Testis (tissue), 5 donors: ENCODE data around the gene PCDHA3. TPM values are rescaled to one million over a fixed set of nuclear protein-coding genes. Genes with fewer than 3 reads are reported as not detected.

Experiments
- DNase-seq: peaks from one replicate; pipeline ENCODE4 v3.0.0-alpha.2; 2019
- H3K27ac ChIP-seq, 2 donors: fragments of 200-600 bp; sonication (generic); one replicate each; pipeline ENCODE4 v1.5.1; 2019
- H3K27me3 ChIP-seq: fragments of 200-600 bp; sonication (generic); one replicate; pipeline ENCODE4 v1.5.1; 2019
- H3K36me3 ChIP-seq: fragments of 200-600 bp; sonication (generic); one replicate; pipeline ENCODE4 v1.5.1; 2017; ENCODE audit warnings: low read depth; ENCODE audit errors: missing control alignments
- H3K4me1 ChIP-seq: fragments of 200-600 bp; sonication (generic); one replicate; pipeline ENCODE4 v1.5.1; 2019
- H3K4me3 ChIP-seq, 2 donors: fragments of 200-600 bp; sonication (generic); one replicate each; pipeline ENCODE4 v1.5.1; 2017 to 2019
- H3K9me3 ChIP-seq: fragments of 200-600 bp; sonication (generic); one replicate; pipeline ENCODE4 v1.5.1; 2017
- CTCF ChIP-seq, 3 experiments: fragments of 450-650 bp in 2 of 3; fragments of 200-600 bp in 1 of 3; sonication (generic) in 1 of 3; IDR thresholded peaks; one replicate each; pipeline ENCODE4 v1.5.1; 2016 to 2019; ENCODE audit warnings: antibody characterized with exemption in 3 of 3, mild to moderate bottlenecking in 2 of 3, moderate library complexity in 1 of 3
- POLR2A ChIP-seq: fragments of 450-650 bp; IDR thresholded peaks from one replicate; pipeline ENCODE4 v1.6.1; 2017; ENCODE audit warnings: antibody characterized with exemption, mild to moderate bottlenecking, moderate library complexity
- WGBS, 2 donors: methylation state at CpG; one replicate each; pipeline ENCODE4 v1.1.5; 2018; 5-methylcytosine and 5-hydroxymethylcytosine counted together
- intact Hi-C: fragments of 100-400 bp; cut with DNase I; formaldehyde crosslinking; loops from one replicate; pipeline ENCODE4 v1.15.1; 2023; ENCODE audit warnings: low total_unique reads
- long read RNA-seq, 2 donors: transcript quantifications; one replicate each; lab custom pipeline, GENCODE V29; 2026
- polyA plus RNA-seq: library from polyadenylated mRNA; stranded (reverse); fragments of 350-450 nt; fragmentation: Illumina TruSeq; extraction: RNeasy Lipid Tissue Mini Kit (QIAGEN cat#74804); gene quantifications from one replicate; pipeline ENCODE4 v1.2.3, GENCODE V29; 2014; ENCODE audit warnings: low read depth, low replicate concordance; ENCODE audit not compliant: insufficient read depth
- total RNA-seq, 2 donors: library from RNA; depleted of rRNA; stranded (reverse); fragments of >200 nt; gene quantifications; one replicate each; pipeline ENCODE4 v1.2.3, GENCODE V29; 2016

The PCDHA3 gene
- 1 to 10 TPM in 1 of 2 donors, under 1 TPM in 1; 0.79 to 2.0 TPM for total RNA-seq
- 0.74 TPM for polyA plus RNA-seq
- long read RNA-seq, donor 1 = 0 reads
- long read RNA-seq, donor 2 = 0 reads

GRCh38 chr5:140800816-140801493 is at the start of gene PCDHA3:
Gene PCDHA3 (plus strand): TSS chr5:140801057.
- no peaks in the 10 kb centered on the region for H3K27me3 ChIP-seq
- DNase-seq = peak; percentile 48
- no peaks in the 10 kb centered on the region for H3K4me1 ChIP-seq
- no peaks in the 10 kb centered on the region for H3K36me3 ChIP-seq
- TF ChIP-seq POLR2A (no peak), CTCF (IDR thresholded peaks at IDR 0.05) (peak in 2 of 3 experiments; percentile 27 to 32)
- no peak within 1 kb of the TSS for H3K27ac ChIP-seq
- WGBS, 2 donors = 11 to 14% methylated on average over 24 to 29 of the region's 29 CpGs
- intact Hi-C loops = no loop called here
- peak within 1 kb of the TSS; percentile 18 to 47 for H3K4me3 ChIP-seq
- H3K9me3 ChIP-seq = no peaks in the 10 kb centered on the region

DNA sequence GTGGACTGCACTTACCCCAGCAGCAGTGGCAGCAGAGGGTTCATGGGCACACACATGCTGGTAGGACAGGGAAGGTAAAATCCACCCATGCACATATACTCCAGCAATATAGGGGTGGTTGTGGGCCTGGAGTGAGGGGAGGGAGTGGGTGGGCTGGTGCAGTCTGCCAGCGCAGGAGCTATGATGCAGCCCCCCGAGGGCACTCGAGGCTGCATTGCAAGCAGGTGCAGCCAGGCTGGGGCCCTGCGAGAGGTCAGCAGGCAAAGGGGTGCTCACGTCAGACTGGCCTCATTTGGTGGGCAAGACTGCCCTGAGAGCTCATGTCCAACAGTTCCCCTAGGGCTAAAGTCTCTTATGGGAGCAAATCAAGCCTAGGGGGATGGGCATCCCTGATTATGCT is 47.3 kb upstream of the PCDHA3 start:
- DNase-seq = no peak
- H3K9me3 ChIP-seq = no peaks in the 10 kb centered on the region
- TF ChIP-seq POLR2A (no peak), CTCF (IDR thresholded peaks at IDR 0.05) (no peak)

DNA sequence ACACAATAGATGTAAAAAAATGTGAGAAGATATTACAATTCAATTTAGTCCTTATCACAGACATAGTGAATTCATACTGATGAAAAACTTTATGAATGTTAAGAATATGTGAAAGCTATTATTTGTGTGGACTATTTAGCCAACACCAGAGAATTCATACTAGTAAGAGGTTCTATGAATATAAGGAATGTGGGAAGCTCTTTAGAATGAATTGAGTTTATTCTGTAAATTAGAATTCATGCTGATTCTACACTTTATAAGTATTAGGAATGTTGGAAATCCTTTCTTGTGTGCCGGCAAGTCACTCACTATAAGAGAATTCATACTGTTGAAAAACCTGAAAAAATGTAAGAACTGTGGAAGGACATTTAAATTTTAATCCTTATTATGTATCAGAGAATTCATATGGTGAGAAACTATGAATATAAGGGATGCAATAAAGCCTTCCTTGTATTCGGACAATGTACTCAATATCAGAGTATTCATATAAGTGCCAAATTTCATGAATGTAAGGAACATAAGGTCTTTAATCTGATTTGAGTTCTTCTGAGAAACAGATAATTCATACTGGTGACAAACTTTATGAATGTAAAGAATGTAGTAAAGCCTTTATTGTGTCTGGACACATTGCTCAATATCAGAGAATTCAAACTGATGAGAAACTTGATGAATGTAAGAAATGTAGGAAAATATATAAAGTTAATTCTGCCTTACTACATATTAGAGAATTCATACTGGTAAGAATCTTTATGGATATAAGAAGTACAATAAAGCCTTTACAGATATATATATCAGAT is 36.5 kb upstream of the PCDHA3 start:
- intact Hi-C loops = no loop called here
- Histone ChIP-seq H3K4me3 (no peak overlapping the region), H3K27me3 (no peaks in the 10 kb centered on the region), H3K27ac (no peak overlapping the region), H3K4me1 (no peaks in the 10 kb centered on the region), H3K9me3 (peaks cover 5% of the 10 kb centered on the region), H3K36me3 (no peaks in the 10 kb centered on the region)
- WGBS, 2 donors = 89% methylated on average over 2 of the region's 2 CpGs
- TF ChIP-seq CTCF (IDR thresholded peaks at IDR 0.05) (no peak), POLR2A (no peak)
- no peak for DNase-seq

More for the DNA sequence above, 47.3 kb upstream of the PCDHA3 start:
- intact Hi-C loops = no loop called here
- Histone ChIP-seq H3K27me3 (no peaks in the 10 kb centered on the region), H3K27ac (no peak overlapping the region), H3K36me3 (no peaks in the 10 kb centered on the region), H3K4me3 (no peak overlapping the region), H3K4me1 (no peaks in the 10 kb centered on the region)
- 80 to 84% methylated on average over 1 to 5 of the region's 5 CpGs for WGBS, 2 donors

GRCh38 chr5:140767444-140767843 is 33.4 kb upstream of the PCDHA3 start:
- H3K27ac ChIP-seq = no peak overlapping the region
- WGBS, 2 donors = 89 to 92% methylated on average over 4 of the region's 4 CpGs
- no peak overlapping the region for H3K4me3 ChIP-seq
- H3K4me1 ChIP-seq = no peaks in the 10 kb centered on the region
- TF ChIP-seq POLR2A (no peak), CTCF (IDR thresholded peaks at IDR 0.05) (no peak)
- H3K36me3 ChIP-seq = no peaks in the 10 kb centered on the region
- DNase-seq = no peak
- H3K9me3 ChIP-seq = peaks cover 5% of the 10 kb centered on the region
- intact Hi-C loops = no loop called here
- no peaks in the 10 kb centered on the region for H3K27me3 ChIP-seq
